ENCODE results near the gene CCDC92. TPM values are rescaled to one million over a fixed set of nuclear protein-coding genes. Genes with fewer than 3 reads are reported as not detected.
"Not testable (repeated sequence)": the region's sequence is repeated elsewhere in the genome, so short reads cannot be mapped to it uniquely, and the experiment has no call there.

The CCDC92 gene
- total RNA-seq, 1 experiment from 2014 or later, result 0.63 TPM

- DNase-seq (ENCODE audit: low read depth), result no peak
Observed at GRCh38 chr12:123949770-123950165, 22.9 kb downstream of the CCDC92 start.

GRCh38 chr12:123948796-123949769, 23.5 kb downstream of the CCDC92 start:
- DNase-seq (ENCODE audit: low read depth), result no peak

GRCh38 chr12:123948401-123948795, 24.2 kb downstream of the CCDC92 start:
- DNase-seq (ENCODE audit: low read depth), result no peak

- DNase-seq (ENCODE audit: low read depth), result not testable (repeated sequence)
Observed at GRCh38 chr12:123947531-123947930, 25.1 kb downstream of the CCDC92 start.

- DNase-seq (ENCODE audit: low read depth), result not testable (repeated sequence)
Observed at GRCh38 chr12:123946516-123947505, 25.8 kb downstream of the CCDC92 start.

- no peak for DNase-seq (ENCODE audit: low read depth)
Observed at GRCh38 chr12:123946152-123946515, 26.5 kb downstream of the CCDC92 start.

- no peak for DNase-seq (ENCODE audit: low read depth)
Observed at GRCh38 chr12:123945287-123946151, 27.1 kb downstream of the CCDC92 start.

GRCh38 chr12:123944696-123945095, 27.9 kb downstream of the CCDC92 start:
- no peak for DNase-seq (ENCODE audit: low read depth)

GRCh38 chr12:123943816-123944215, 28.8 kb downstream of the CCDC92 start:
- DNase-seq (ENCODE audit: low read depth), result no peak

GRCh38 chr12:123942911-123943648, 29.6 kb downstream of the CCDC92 start:
- no peak for DNase-seq (ENCODE audit: low read depth)

- peak; percentile 68 for DNase-seq (ENCODE audit: low read depth)
Observed at GRCh38 chr12:123942238-123942653, 30.4 kb downstream of the CCDC92 start.

- DNase-seq (ENCODE audit: low read depth), result no peak
Observed at GRCh38 chr12:123941624-123942237, 30.9 kb downstream of the CCDC92 start.

GRCh38 chr12:123941000-123941399, 31.6 kb downstream of the CCDC92 start:
- DNase-seq (ENCODE audit: low read depth), result no peak

- DNase-seq (ENCODE audit: low read depth), result no peak
Observed at GRCh38 chr12:123940627-123940966, 32.0 kb downstream of the CCDC92 start.

- no peak for DNase-seq (ENCODE audit: low read depth)
Observed at GRCh38 chr12:123939716-123940626, 32.7 kb downstream of the CCDC92 start.

GRCh38 chr12:123938679-123939480, 33.8 kb downstream of the CCDC92 start:
- DNase-seq (ENCODE audit: low read depth), result no peak

- DNase-seq (ENCODE audit: low read depth), result peak; percentile 12
Observed at GRCh38 chr12:123937707-123938591, 34.7 kb downstream of the CCDC92 start.
